Activated T-helper 1 cell treated with anti-CD3 and anti-CD28 coated beads, Interleukin-2, amount 50 U/mL, for 16 hours (primary cell): ENCODE measurements around the gene SOS2.

Experiments used
- DNase-seq, 2 donors: peaks; one replicate each; pipeline ENCODE4 v3.0.0-alpha.2; 2020; ENCODE audit warnings: low read depth in 1 of 2, low spot score in 1 of 2

SOS2 gene

GRCh38 chr14:50116966-50117365 lies 114.4 kb downstream of the SOS2 start:
- DNase-seq = no peak

- peak; percentile 93 for DNase-seq
These were observed 115.0 kb downstream of the SOS2 start, which contains the start of gene VCPKMT for GRCh38 chr14:50116181-50116956. Gene VCPKMT, minus strand, starts transcription at chr14:50116572. Its CDS starts 20 bp downstream, at chr14:50116552.

- no peak for DNase-seq
These were observed 117.9 kb downstream of the SOS2 start for GRCh38 chr14:50113381-50114035.

- DNase-seq = no peak
These were observed 120.9 kb downstream of the SOS2 start for GRCh38 chr14:50110323-50111037.

- no peak for DNase-seq
These were observed 122.0 kb downstream of the SOS2 start for GRCh38 chr14:50109342-50109741.

GRCh38 chr14:50107850-50108249 lies 123.5 kb downstream of the SOS2 start:
- DNase-seq = no peak

- DNase-seq = no peak
These were observed 125.2 kb downstream of the SOS2 start for GRCh38 chr14:50106178-50106577.

- no peak for DNase-seq
These were observed 127.8 kb downstream of the SOS2 start for GRCh38 chr14:50103558-50103957.

GRCh38 chr14:50101417-50101816 lies 130.0 kb downstream of the SOS2 start:
- no peak for DNase-seq

GRCh38 chr14:50100805-50101204 lies 130.6 kb downstream of the SOS2 start:
- no peak for DNase-seq

GRCh38 chr14:50099335-50099734 lies 132.0 kb downstream of the SOS2 start:
- no peak for DNase-seq

- DNase-seq = no peak
These were observed 135.5 kb downstream of the SOS2 start for GRCh38 chr14:50095895-50096294.

GRCh38 chr14:50094056-50094755 lies 137.2 kb downstream of the SOS2 start:
- DNase-seq = no peak

- DNase-seq = no peak
These were observed 137.9 kb downstream of the SOS2 start for GRCh38 chr14:50093496-50093895.

GRCh38 chr14:50092006-50092555 lies 139.3 kb downstream of the SOS2 start:
- DNase-seq = no peak

- DNase-seq = no peak
These were observed 140.0 kb downstream of the SOS2 start for GRCh38 chr14:50091240-50091913.

GRCh38 chr14:50089208-50089607 lies 142.2 kb downstream of the SOS2 start:
- DNase-seq = no peak

- DNase-seq = no peak
These were observed 142.6 kb downstream of the SOS2 start for GRCh38 chr14:50088731-50089130.

GRCh38 chr14:50088117-50088515 lies 143.3 kb downstream of the SOS2 start:
- DNase-seq = no peak

GRCh38 chr14:50087341-50088116 lies 143.8 kb downstream of the SOS2 start:
- DNase-seq = no peak
